Spleen (tissue), 7 donors: ENCODE data around the gene NGEF.

Experiments used
- POLR2A ChIP-seq, 3 donors: fragments of 450-650 bp; IDR thresholded peaks; one replicate each; pipeline ENCODE4 v1.5.1; 2017; ENCODE audit warnings: antibody characterized with exemption in 3 of 3, mild to moderate bottlenecking in 1 of 3
- POLR2AphosphoS5 ChIP-seq, 3 donors: sonication (generic); formaldehyde crosslinking; IDR thresholded peaks; one replicate each; pipeline ENCODE4 v1.5.1; 2017; ENCODE audit warnings: antibody characterized with exemption in 3 of 3
- TF ChIP-seq, protein P1 (sequence below), 11 experiments: fragments of 200-600 bp in 7 of 11; fragments of 450-650 bp in 4 of 11; sonication (generic) in 4 of 11; IDR thresholded peaks in 8 of 11; conservative IDR thresholded peaks in 3 of 11; 1 replicate in 7 of 11; 2 replicates in 4 of 11; pipeline versions ENCODE4 v1.4.0 to v1.8.0; 2016 to 2021; ENCODE audit warnings: antibody characterized with exemption in 11 of 11, inconsistent platforms in 4 of 11, mild to moderate bottlenecking in 1 of 11
- donor health status: DM: no; HTN: no; CAD: no; lungs with moderate emphysema.
- donor health status: DM: no; HTN: no; CAD: no.
- donor health status: DM: no; HTN: no; CAD: no.

- TF ChIP-seq, protein P1, sequence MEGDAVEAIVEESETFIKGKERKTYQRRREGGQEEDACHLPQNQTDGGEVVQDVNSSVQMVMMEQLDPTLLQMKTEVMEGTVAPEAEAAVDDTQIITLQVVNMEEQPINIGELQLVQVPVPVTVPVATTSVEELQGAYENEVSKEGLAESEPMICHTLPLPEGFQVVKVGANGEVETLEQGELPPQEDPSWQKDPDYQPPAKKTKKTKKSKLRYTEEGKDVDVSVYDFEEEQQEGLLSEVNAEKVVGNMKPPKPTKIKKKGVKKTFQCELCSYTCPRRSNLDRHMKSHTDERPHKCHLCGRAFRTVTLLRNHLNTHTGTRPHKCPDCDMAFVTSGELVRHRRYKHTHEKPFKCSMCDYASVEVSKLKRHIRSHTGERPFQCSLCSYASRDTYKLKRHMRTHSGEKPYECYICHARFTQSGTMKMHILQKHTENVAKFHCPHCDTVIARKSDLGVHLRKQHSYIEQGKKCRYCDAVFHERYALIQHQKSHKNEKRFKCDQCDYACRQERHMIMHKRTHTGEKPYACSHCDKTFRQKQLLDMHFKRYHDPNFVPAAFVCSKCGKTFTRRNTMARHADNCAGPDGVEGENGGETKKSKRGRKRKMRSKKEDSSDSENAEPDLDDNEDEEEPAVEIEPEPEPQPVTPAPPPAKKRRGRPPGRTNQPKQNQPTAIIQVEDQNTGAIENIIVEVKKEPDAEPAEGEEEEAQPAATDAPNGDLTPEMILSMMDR (IDR thresholded peaks at IDR 0.05 in 8 of 11, conservative IDR thresholded peaks at IDR 0.05 in 3 of 11): no peak
- TF ChIP-seq POLR2A (IDR thresholded peaks at IDR 0.05) (no peak), POLR2AphosphoS5 (IDR thresholded peaks at IDR 0.05) (no peak)
These were observed 159.0 kb downstream of the NGEF start for GRCh38 chr2:232854082-232854481.
